CD4-positive, alpha-beta T cell treated with Interleukin-15 for 1 hour (primary cell): ENCODE data around the gene C2CD2.

ENCODE experiments used
- DNase-seq: peaks from one replicate; pipeline ENCODE4 v3.0.0-alpha.2; 2020

C2CD2 gene

DNA sequence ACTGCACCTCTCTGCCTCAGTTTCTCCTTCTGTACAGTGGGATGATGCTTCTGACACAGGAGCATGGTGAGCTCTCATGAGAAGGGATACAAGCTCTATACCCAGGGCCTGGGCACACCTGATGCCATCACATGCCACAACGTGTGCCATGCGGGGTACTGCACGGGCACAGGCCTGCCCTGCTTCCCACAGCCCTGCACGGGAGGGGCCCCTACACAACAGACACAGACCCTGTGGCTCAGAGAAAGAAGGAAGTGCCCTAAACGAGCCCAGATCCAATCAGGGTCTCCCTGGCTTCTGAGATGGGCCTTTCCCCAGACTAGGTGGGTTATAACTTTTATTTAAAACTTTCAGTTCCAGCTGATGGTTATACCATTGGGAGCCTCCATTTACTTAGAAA is 24.6 kb downstream of the C2CD2 start:
- no peak for DNase-seq

DNA sequence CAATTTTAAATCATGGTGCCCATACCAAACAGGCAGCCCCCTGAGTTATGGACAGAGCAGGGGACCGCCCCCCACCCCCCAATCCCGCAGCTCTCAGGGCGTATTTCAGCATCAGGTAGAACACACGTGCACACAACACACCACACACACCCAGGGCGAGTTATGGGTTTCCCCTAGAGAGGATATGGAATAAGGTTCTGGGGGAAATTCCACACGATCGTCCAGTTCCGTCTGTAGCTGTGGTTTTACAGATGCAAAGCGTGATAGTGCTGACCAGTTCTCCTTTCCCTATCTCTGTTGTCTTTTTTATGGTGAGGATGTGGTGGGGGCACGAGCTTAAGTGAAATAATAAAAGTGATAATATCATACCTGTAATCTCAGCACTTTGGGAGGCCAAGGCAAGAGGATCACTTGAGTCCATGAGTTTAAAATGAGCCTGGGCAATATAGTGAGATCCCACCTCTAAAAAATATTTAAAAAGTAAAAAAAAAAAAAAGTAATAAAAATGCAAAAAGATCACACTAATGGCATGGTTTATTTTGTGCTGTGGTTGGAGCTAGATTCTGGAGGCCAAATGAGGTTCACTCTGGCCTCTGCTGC is 25.1 kb downstream of the C2CD2 start:
- peak; percentile 45 for DNase-seq

DNA sequence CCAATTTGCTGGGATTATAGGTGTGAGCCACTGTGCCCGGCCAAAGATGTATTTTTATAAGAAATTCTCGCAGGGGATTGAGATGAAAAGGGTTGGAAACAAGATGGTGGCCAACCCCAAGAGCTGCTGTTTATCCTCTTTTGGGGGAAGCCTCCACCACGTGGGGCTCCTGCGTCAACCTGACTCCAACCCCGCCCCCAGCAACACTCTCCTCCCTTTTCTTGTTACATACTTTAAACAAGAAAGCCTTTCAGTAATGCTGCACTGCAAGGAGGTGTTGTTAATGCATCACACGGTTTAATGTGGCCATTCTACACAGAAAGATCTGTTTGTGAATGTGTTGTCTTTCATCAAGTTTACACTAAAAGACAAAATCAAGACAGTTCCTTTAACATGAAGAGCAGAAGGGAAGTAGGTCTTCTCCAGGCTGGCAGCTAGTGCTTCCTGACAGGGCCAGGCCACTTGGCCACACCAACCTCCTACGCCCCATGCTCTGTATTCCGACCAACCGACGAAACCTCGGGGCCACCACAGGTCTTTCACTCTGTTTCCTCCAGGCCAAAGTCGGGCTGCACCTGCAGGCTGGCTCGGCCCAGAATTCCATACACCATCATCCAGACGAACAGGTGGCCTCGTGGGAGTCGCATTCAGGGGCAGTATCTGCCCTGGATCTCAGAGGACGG is 25.9 kb downstream of the C2CD2 start:
- peak; percentile 38 for DNase-seq

DNA sequence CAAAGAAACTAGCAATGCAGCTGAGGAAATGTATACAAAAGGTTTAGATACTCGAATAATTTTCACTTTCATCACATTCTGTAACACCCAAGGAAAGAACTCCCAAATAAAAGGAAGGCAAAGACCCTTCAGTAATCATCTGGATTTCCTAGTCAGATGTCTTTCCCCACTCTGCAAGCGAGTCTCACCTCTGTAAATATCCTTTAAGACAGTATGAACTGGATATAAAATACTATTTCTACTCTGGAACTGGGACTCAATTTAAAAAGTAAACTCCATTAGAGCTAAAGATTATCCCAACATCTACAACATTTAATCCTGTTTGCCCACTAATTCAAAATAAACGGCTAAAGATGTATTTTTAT is 27.0 kb downstream of the C2CD2 start:
- no peak for DNase-seq

DNA sequence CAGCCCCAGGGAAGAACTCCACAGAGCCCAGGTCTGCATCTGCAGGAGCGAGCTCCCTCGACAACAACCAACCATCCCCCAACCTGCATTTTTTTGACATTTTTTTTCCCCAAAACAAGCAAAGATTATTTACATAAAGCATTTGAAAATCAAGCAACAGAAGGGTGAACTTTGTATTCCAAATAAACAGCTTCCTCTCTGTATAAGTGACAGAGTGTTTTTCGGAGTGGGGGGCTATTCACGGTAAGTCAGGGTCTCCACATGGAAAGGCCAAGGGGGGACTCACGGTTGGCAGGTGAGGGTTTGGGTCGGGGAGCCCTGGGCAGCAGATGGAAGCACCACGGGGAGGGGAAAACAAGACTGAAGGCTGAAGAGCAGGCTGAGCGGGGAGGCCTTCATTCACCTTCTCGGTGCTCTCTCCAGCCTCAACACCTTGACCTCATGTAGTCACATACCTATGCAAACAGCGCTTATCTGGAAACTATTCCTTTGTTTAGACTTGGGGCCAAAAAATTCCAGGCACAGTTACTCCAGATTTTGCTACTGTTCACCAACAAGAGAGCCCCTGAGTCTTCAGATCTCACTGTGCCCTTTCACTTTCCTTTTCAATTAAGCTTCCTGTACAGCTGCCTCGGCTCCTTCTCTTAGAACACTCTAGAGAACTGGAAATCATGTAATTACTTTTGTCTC is 27.6 kb downstream of the C2CD2 start:
- no peak for DNase-seq

DNA sequence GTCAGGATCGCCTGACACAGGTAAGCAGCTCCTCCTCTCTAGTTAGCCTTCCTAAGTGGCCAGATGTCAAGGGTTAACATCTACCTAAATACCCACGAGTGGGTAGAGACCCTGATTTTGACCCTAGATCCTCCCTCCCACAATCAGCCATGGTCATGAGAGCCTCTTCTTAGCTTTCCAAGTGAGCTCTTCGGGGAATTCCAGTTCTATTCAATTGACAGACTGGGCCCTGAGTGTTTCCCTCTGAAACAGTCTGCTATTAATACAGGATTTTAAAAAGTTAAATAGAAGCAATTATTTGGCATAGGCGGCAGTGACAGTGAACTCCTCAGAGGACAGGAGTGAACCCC is 28.1 kb downstream of the C2CD2 start:
- DNase-seq, result no peak

DNA sequence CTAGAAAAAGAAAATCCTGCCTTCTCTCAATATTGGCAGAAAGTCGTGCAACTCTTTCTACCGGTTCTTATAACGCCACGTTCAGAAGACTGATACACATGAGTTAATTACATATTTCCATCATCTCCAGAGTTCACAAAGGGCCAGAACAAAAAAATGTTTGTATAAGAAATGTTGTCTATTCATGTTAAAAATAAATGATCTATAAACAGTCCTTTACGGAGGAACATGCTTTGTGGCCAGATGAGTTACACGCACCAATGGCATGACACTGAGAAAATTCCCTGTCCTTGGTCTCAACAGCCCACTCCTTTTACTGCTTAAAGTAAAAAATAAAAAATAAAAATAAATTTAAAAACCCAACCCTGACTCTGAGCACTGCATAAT is 29.5 kb downstream of the C2CD2 start:
- DNase-seq, result no peak

DNA sequence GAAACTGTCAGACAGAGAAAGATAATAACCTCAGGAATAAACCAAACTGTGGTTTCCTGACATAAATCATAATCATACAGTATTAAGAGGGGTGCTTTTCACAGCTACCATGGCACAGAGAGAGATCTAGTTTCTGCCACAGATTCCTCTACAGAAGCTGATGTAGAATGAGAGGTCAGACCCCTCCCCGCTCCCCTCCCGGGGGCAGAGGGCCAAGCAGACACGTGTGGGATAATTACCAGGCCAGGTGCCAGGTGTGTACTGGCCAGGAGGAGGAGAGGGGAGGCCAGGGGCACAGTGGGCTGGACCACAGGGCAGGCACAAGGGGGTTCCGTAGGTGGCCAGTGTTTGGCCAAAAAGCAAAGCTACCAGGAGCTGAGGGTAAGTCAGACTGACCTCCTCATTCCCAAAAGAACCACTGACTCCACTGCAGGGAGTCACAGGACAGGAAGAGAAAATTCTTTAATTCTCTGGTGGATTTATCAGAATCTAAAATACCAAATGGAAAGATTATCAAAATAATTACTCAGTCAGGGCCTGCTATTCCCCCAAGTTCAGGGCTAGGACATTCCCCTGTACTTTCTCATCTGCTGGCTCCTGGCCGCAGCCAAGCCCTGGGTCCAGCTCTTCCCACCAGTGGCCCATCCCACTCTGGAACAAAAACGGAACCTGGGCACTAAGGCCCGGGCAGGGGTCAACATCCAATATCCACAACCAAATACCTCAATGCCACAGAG is 30.0 kb downstream of the C2CD2 start:
- no peak for DNase-seq

DNA sequence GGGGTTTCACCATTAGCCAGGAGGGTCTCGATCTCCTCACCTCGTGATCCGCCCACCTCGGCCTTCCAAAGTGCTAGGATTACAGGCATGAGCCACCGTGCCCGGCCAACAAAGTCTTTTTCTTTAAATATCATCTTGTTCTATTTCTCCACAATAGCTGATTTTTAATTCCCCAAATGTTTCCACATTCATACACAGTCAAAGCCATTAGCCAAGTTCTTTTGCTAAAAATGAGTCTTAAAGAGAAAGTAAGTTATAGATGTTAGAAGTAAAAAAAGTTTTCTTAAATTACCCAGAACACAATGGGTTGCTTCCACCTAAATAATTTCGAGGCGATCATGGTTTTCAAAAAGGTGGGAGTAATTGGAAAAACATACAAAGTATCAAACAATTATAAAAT is 30.6 kb downstream of the C2CD2 start:
- DNase-seq, result no peak

DNA sequence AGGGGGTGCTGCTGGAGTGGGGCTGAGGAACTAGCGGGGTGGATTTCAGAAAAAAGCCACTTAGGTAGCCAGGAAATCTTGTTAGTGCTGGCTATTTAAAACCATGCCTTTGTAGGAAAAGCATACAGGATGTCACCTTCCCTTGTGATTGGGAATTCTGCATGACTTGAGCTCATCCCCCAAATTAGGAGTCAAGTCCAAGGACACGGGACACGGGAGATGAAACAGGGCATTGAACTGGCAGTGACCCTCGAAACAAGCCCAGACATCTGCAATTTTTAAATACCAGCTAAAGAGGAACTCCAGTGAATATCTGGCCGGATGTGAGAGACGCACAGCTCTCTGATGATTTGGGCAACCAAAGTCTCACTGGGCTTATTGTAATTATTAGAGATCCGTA is 32.8 kb downstream of the C2CD2 start:
- DNase-seq, result no peak

DNA sequence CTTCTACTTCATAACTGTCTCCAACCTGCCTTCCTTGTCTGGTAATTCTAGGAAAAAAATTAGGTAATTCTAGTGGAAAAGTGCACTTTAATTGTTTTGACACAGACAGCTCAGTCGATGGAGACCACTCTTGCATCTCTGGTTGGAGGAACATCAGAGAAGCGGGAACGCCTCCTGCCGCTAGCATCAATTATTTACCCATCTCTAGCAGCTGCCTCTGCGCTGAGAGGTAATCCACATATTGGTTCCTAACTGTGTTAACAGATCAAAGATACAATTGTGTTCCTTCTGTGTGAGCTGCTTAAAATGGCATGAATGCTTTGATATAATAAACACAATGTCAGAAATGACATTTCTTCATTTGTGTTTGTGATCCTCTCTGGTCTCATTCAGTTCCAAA is 33.3 kb downstream of the C2CD2 start:
- no peak for DNase-seq

DNA sequence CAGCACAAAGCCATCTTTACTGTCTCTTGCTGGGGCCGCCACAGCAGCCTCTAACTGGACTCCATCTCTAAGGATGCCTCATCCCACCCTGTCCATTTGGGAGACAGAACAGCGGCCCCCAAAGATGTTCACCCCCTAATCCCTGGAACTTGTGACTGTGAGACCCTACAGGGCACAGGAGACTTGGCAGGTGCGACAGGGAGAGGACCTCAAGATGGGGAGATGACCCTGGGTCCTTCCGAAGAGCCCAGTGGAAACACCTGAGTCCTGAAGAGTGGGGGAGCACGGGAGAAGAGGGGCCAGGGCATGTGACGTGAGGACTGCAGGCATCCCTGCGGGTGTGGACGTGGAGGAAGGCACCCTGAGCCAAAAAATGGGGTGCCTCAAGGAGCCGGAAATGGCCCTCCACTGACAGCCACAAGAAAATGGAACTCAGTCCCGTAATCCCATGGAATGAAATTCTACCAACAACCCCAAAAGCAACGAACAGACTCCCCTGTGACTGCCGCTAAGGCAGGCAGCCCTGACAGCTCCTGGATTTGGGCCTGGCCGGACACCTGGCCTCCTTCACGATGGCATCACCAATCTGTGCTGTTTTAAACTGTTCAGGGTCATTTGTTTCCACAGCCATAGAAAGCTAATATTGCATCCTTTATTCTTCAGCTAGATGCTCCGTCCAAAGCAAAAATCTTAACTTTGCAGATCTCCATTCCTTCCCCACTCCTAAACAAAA is 34.0 kb downstream of the C2CD2 start:
- DNase-seq, result no peak

DNA sequence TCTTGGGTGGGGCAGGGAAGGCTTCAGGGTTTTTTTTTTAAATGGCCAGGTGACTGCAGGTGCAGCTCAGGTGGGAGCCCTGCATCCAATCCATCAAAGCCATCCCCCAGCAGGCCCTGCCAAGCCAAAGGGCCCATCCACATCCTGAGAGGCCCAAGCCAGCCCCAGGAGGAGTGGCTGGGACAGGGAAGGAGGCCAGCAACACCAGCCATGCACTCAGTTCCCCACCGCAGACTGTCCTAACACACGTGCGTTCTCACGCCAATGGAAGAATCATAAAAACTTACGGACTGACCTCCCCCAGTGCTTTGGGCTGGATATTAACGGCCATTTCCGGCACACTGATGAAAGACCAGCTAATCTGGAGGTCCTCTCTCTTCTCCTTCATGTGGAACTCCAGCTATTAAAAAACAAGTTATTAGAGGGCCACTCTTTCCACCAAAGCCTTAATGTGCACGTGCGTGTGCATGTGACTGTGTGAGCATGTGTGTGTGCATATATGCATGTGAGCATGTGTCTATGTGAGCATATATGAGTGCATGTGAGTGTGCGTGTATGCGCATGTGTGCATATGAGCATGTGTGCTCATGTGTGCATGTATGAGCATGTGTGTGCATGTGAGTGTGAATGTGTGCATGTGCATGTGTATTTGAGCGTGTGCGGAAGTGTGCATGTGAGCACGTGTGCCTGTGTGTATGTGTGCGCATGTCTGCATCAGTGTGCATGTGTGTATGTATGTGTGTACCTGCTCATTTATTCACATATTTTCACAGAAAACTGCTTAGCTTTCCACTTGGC is 35.1 kb downstream of the C2CD2 start:
- no peak for DNase-seq

DNA sequence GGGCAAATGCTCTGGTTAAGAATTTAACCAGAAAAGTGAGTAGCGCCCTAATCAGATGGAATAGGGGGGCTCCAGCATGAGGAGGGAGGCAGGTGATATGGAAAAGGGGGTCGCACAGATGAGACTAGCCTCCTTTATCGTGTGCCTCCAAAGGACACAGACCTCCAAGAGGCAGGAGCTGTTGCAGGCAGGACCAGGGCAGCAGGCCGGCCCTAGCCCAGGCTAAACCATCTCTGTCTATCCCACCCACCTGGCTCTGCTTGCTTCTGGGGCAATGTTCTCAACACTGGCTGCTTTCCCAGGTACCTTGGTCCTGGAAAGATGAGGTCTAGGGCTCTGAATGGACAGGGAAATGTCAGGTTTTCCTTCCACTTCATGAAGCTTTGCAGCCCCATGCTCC is 36.3 kb downstream of the C2CD2 start:
- no peak for DNase-seq

DNA sequence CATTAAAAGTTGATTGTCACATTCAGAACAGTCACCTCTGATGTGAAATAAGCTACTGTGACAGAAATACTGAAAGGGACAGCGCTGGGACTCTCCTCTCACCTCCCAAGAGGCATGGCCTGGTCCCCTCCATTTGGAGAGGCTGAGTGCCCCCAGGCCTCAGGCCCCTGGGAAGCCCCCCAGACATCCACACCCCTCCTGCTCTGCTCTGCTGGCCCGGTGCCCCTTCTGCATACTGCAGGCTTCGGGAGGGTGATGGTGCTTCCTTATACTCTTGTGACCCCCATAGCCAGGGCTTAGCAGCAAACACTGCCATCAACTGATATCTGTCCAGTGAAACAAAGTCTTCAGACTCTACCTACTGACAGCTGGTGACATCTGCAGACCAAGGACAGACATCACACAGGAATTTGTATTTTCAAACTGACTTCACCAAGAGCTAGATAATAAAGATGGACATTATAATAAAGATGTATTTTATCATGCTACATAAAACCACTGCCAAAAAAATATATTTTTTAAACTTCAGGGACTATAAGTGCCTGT is 36.9 kb downstream of the C2CD2 start:
- DNase-seq, result no peak

DNA sequence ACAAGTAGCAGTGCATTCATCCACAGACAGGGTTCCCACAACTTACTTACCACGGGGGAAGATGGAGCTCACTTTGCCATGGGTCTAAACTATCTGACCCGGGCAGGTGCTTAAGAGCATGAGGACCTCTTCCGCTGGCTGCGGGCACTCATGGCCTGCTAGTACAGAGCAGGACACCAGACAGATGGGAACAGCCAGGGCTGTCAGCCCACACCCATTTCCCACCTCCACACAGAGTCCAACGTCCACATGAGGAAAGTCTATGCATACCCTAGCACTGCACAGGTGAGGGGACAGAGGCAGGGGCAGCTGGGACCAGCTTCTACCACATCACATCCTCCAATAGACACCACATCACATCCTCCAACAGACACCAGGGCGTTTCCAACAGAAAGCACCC is 38.9 kb downstream of the C2CD2 start:
- DNase-seq, result no peak

DNA sequence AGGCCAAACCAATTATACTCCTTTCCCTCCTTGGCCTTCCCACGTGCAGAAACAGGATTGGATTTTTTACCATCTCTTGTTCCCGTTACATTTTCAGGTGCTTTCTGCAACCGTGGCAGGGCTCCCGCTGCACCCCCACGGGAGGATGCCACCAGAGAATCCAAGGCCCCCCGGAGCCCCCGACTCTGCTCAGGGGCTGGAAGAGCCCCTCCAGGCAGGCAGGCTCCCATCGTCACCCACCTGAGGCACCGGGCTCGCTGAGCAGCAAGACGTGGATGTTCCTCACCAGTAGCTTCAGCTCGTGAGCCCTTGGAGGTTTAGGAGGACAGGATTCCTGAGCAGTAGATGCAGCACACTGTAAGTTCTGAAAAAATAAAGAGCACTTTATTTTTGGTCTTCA is 39.5 kb downstream of the C2CD2 start:
- DNase-seq, result no peak

DNA sequence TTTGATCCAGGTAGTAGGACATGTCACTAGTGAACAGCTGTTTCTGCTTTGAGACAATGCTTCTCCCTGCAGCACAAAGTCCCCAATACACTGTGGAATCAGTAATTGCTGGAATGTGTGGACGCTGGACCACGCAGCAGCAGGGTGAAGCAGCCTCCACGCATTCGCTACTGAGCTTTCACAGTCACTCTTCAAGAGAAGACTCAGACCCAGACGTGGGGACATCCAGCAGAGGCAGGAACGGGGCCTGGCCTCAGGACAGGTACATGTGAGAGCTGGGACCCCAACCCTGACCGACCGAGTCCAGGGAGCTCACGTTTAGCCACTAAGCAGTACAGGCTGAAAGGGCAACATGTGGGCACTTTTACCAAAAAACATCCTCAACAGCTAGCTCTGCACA is 40.6 kb downstream of the C2CD2 start:
- no peak for DNase-seq

DNA sequence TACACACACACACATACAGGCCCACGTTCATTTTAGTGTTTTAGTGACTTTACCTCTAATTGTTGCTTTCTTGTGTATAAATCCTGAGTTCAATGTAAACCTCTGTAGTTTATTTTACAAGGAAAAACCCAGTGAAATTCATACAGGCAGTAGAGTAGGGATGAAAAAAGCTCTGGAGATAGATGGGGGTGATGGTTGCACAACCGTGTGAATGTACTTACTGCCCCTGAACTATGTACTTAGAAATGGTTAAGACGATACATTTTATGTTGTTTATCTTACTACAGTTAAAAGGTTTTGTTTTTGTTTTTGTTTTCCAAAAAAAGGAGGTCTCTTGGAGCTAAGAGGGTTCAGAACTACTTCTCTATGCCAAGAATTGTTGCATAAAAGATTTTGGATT is 45.0 kb downstream of the C2CD2 start:
- DNase-seq, result no peak

DNA sequence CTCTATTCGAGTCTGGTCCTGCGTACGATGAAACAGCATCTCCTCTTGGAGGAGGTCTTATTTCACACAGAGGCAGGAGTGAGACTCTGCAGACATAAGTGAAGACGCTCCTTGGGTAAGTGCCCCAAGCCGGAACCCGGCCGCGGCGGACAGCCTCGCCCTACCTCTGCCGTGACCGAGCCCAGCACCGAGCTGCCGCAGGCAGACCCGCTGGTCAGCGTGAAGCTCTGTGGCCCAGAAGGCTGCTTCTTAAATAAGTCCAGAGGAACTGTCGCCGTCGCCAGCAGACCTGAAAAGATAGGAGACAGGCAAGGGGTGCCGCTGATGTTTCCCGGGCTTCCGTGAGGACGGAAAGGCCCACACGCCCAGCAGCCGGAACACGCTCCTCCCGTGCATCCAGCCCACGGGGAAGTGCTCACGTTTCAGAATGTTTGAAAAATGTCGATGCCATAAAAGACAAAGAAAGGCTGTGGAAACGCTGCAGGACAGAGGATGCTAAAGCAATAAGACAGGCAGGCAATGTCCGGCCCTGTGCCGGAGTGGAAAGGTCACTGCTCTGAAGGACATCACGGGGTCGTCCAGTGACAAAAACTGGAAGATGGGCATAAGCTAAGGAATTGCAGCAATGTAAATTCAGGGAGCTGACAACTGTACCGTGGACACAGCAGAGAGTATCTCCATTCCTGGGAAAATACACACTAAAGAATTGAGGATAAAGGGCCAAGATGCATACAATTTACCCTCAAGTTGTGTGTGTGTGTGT is 46.1 kb downstream of the C2CD2 start:
- DNase-seq, result no peak

DNA sequence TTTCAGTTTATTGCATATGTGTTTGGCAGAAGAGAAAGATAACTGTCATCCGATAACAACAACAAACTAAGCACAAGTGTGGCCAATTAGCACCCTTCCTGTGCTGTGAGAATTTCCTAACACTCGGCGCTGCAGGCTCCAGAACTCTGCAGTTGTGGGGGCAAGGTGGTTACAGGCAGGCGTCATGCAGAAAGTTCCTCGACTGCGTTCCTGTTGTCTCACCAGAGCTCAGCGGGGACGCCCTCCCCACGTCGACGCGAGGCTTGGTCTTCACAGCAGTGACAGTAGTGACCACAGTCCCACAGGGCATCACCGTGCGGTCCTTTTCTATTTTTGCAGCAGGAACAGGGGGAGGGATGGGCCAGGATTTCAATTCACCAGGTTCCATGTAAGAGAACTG is 47.0 kb downstream of the C2CD2 start:
- DNase-seq, result no peak
